Esophagus muscularis mucosa (tissue), 4 donors: Measurements from ENCODE around the gene INTS7. TPM values are rescaled to one million over a fixed set of nuclear protein-coding genes. Genes with fewer than 3 reads are reported as not detected.

Experiments used
- DNase-seq: peaks from one replicate; pipeline ENCODE4 v3.0.0-alpha.2; 2017; ENCODE audit errors: extremely low spot score
- H3K27ac ChIP-seq, 4 donors: fragments of 200-600 bp; sonication (generic); replicated peaks in 1 of 4; 1 replicate in 3 of 4; 2 replicates in 1 of 4; pipeline ENCODE4 v1.5.1; 2016 to 2019; ENCODE audit warnings: mild to moderate bottlenecking in 1 of 4
- H3K27me3 ChIP-seq, 4 donors: fragments of 200-600 bp; sonication (generic); one replicate each; pipeline versions ENCODE4 v1.5.1 to v1.6.0; 2016 to 2019
- H3K36me3 ChIP-seq, 4 donors: fragments of 200-600 bp; sonication (generic); one replicate each; pipeline ENCODE4 v1.5.1; 2016 to 2019
- H3K4me1 ChIP-seq, 4 donors: fragments of 200-600 bp; sonication (generic); one replicate each; pipeline ENCODE4 v1.5.1; 2016 to 2019
- H3K4me3 ChIP-seq, 4 donors: fragments of 200-600 bp; sonication (generic); 1 replicate in 2 of 4; 2 replicates in 2 of 4; pipeline ENCODE4 v1.5.1; 2016 to 2019; ENCODE audit warnings: mild to moderate bottlenecking in 4 of 4, moderate library complexity in 1 of 4
- H3K9me3 ChIP-seq, 4 donors: fragments of 200-600 bp; sonication (generic); 1 replicate in 3 of 4; 2 replicates in 1 of 4; pipeline ENCODE4 v1.5.1; 2016 to 2019
- CTCF ChIP-seq, 3 experiments: fragments of 200-600 bp in 2 of 3; fragments of 450-650 bp in 1 of 3; sonication (generic) in 2 of 3; IDR thresholded peaks; one replicate each; pipeline ENCODE4 v1.5.1; 2017 to 2019; ENCODE audit warnings: antibody characterized with exemption in 3 of 3, mild to moderate bottlenecking in 2 of 3, moderate library complexity in 1 of 3
- EP300 ChIP-seq: sonication (generic); formaldehyde crosslinking; IDR thresholded peaks from one replicate; pipeline ENCODE4 v1.6.1; 2017; ENCODE audit warnings: antibody characterized with exemption
- POLR2A ChIP-seq: fragments of 450-650 bp; IDR thresholded peaks from one replicate; pipeline ENCODE4 v1.6.1; 2017; ENCODE audit warnings: antibody characterized with exemption, moderate library complexity, mild to moderate bottlenecking, low read depth
- POLR2AphosphoS5 ChIP-seq, 2 donors: sonication (generic); formaldehyde crosslinking; IDR thresholded peaks; one replicate each; pipeline ENCODE4 v1.6.1; 2017; ENCODE audit warnings: antibody characterized with exemption in 2 of 2
- WGBS: methylation state at CpG from one replicate; pipeline ENCODE4 v1.1.5; 2018; 5-methylcytosine and 5-hydroxymethylcytosine counted together
- intact Hi-C: fragments of 100-400 bp; cut with DNase I; formaldehyde crosslinking; loops from one replicate; pipeline ENCODE4 v1.15.1; 2023
- total RNA-seq, 4 donors: library from RNA; depleted of rRNA; stranded (reverse); fragments of >200 nt; gene quantifications; one replicate each; pipeline versions ENCODE4 v1.1.0 to v1.2.1, GENCODE V29; 2016

INTS7 gene
- total RNA-seq, 4 donors from 2014 or later: 6.0 to 15.4 (median 11.0) TPM

- H3K9me3 ChIP-seq: no peaks in the 10 kb centered on the region
- no peaks in the 10 kb centered on the region for H3K27me3 ChIP-seq
- intact Hi-C loops: no loop called here
- no peak overlapping the region for H3K27ac ChIP-seq
- H3K36me3 ChIP-seq: no peaks in the 10 kb centered on the region
- WGBS: 76% methylated on average over 2 of the region's 2 CpGs
- DNase-seq: no peak
- H3K4me1 ChIP-seq: no peaks in the 10 kb centered on the region
- no peak overlapping the region for H3K4me3 ChIP-seq
- TF ChIP-seq POLR2A (no peak), CTCF (IDR thresholded peaks at IDR 0.05) (no peak), EP300 (no peak), POLR2AphosphoS5 (IDR thresholded peaks at IDR 0.05) (no peak)
Observed at GRCh38 chr1:211903490-211904245, 131.7 kb downstream of the INTS7 start.

GRCh38 chr1:211902624-211903291 is 132.6 kb downstream of the INTS7 start:
- Histone ChIP-seq H3K4me3 (no peak overlapping the region), H3K4me1 (no peaks in the 10 kb centered on the region), H3K36me3 (no peaks in the 10 kb centered on the region), H3K27me3 (no peaks in the 10 kb centered on the region), H3K27ac (no peak overlapping the region), H3K9me3 (no peaks in the 10 kb centered on the region)
- intact Hi-C loops: no loop called here
- no peak for DNase-seq
- TF ChIP-seq CTCF (IDR thresholded peaks at IDR 0.05) (no peak), POLR2A (no peak), EP300 (no peak), POLR2AphosphoS5 (IDR thresholded peaks at IDR 0.05) (no peak)
- WGBS: 100% methylated on average over 2 of the region's 4 CpGs

- no peak overlapping the region for H3K4me3 ChIP-seq
Observed at GRCh38 chr1:211901945-211902344, 133.4 kb downstream of the INTS7 start.

GRCh38 chr1:211900441-211900840 is 134.9 kb downstream of the INTS7 start:
- no peak for DNase-seq
- no peak overlapping the region for H3K27ac ChIP-seq
- no peak for TF ChIP-seq EP300
- TF ChIP-seq POLR2A: no peak
- no peak for TF ChIP-seq CTCF (IDR thresholded peaks at IDR 0.05)
- no peak for TF ChIP-seq POLR2AphosphoS5 (IDR thresholded peaks at IDR 0.05)
- no peaks in the 10 kb centered on the region for H3K36me3 ChIP-seq
- no peaks in the 10 kb centered on the region for H3K9me3 ChIP-seq
- H3K4me1 ChIP-seq: no peaks in the 10 kb centered on the region
- 87% methylated on average over 2 of the region's 2 CpGs for WGBS
- H3K27me3 ChIP-seq: no peaks in the 10 kb centered on the region
- intact Hi-C loops: no loop called here
- H3K4me3 ChIP-seq: no peak overlapping the region

More at GRCh38 chr1:211901945-211902344, 133.4 kb downstream of the INTS7 start:
- no peaks in the 10 kb centered on the region for H3K27me3 ChIP-seq
- intact Hi-C loops: no loop called here
- no peaks in the 10 kb centered on the region for H3K36me3 ChIP-seq
- H3K27ac ChIP-seq: no peak overlapping the region
- no peak for TF ChIP-seq POLR2AphosphoS5 (IDR thresholded peaks at IDR 0.05)
- TF ChIP-seq CTCF (IDR thresholded peaks at IDR 0.05): no peak
- TF ChIP-seq POLR2A: no peak
- 87% methylated on average over 2 of the region's 2 CpGs for WGBS
- no peak for DNase-seq
- H3K4me1 ChIP-seq: no peaks in the 10 kb centered on the region
- no peaks in the 10 kb centered on the region for H3K9me3 ChIP-seq
